ENCODE measurements around the gene COL25A1.

- TF ChIP-seq, protein P1, sequence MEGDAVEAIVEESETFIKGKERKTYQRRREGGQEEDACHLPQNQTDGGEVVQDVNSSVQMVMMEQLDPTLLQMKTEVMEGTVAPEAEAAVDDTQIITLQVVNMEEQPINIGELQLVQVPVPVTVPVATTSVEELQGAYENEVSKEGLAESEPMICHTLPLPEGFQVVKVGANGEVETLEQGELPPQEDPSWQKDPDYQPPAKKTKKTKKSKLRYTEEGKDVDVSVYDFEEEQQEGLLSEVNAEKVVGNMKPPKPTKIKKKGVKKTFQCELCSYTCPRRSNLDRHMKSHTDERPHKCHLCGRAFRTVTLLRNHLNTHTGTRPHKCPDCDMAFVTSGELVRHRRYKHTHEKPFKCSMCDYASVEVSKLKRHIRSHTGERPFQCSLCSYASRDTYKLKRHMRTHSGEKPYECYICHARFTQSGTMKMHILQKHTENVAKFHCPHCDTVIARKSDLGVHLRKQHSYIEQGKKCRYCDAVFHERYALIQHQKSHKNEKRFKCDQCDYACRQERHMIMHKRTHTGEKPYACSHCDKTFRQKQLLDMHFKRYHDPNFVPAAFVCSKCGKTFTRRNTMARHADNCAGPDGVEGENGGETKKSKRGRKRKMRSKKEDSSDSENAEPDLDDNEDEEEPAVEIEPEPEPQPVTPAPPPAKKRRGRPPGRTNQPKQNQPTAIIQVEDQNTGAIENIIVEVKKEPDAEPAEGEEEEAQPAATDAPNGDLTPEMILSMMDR (IDR thresholded peaks at IDR 0.05; ENCODE audit: low read depth, low read length), result no peak
- no peak for TF ChIP-seq POLR2A (IDR thresholded peaks at IDR 0.05; ENCODE audit: extremely low read depth, insufficient read length)
- TF ChIP-seq MYC (IDR thresholded peaks at IDR 0.05; ENCODE audit: low read depth, low read length), result no peak
These were observed 73.4 kb downstream of the COL25A1 start for GRCh38 chr4:109229028-109229427.

Measured in NB4 (cell line).